Measurements from ENCODE around the gene DTNA. TPM values are rescaled to one million over a fixed set of nuclear protein-coding genes. Genes with fewer than 3 reads are reported as not detected.

DTNA gene
- polyA plus RNA-seq, 1 donor from 2014 or later = 53.9 TPM

DNA sequence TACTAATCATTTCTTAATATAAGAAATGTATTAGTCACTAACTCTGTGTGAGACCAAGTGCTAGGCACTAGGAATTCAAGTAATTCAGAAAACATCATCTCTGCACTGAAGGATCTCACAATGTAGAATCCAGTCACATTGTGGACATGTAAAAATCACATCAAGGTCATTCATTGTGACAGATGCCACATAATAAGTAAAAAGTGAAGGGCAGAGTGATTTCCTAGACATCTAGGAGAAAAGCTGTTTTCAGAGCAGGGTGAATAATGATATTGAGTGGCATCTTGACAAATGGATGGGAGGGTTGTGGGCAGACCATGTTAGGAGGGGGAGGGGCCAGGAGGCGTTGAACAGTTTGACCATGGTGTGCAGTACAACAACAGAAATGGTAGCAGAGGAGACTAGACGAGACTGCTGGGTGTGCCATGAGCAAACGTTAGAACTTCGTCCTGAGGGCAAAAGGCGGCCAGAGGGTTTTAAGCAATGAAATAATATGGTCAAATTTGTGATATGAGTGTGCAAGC, 93.8 kb downstream of the DTNA start:
- Histone ChIP-seq H3K79me2 (replicated peaks; ENCODE audit: insufficient read depth, low read length) (no peaks in the 10 kb centered on the region), H4K20me1 (ENCODE audit: insufficient read depth) (no peaks in the 10 kb centered on the region), H2AFZ (ENCODE audit: low read depth, low read length) (no peak overlapping the region), H3K4me3 (ENCODE audit: low read length) (no peak overlapping the region), H3K4me2 (ENCODE audit: low read length) (no peak overlapping the region), H3K27ac (ENCODE audit: low read length) (no peak overlapping the region), H3K27me3 (ENCODE audit: insufficient read depth, low read depth, low read length) (no peaks in the 10 kb centered on the region), H3K9me3 (ENCODE audit: low read length) (no peaks in the 10 kb centered on the region), H3F3A (ENCODE audit: insufficient read depth, low read length, poor library complexity, severe bottlenecking) (no peaks in the 10 kb centered on the region), H3K9me2 (ENCODE audit: insufficient read depth, low read length) (no peaks in the 10 kb centered on the region), H3K36me3 (ENCODE audit: insufficient read depth, low read length) (no peaks in the 10 kb centered on the region), H3K9ac (ENCODE audit: low read length) (no peak overlapping the region)
- no peak for TF ChIP-seq CTCF (IDR thresholded peaks at IDR 0.05; ENCODE audit: poor library complexity, severe bottlenecking)
- TF ChIP-seq EP300 (conservative IDR thresholded peaks at IDR 0.05; ENCODE audit: poor library complexity, severe bottlenecking) = peak; percentile 95
- TF ChIP-seq MXI1 (conservative IDR thresholded peaks at IDR 0.05; ENCODE audit: poor library complexity, severe bottlenecking) = no peak
- no peak for TF ChIP-seq SMC3 (conservative IDR thresholded peaks at IDR 0.05; ENCODE audit: poor library complexity)
- no peak for TF ChIP-seq TAF1 (IDR thresholded peaks at IDR 0.05; ENCODE audit: low read depth)
- peak; percentile 66 for TF ChIP-seq POLR2AphosphoS5 (IDR thresholded peaks at IDR 0.05)
- TF ChIP-seq RAD21 (conservative IDR thresholded peaks at IDR 0.05) = no peak

- Histone ChIP-seq H3K27me3 (ENCODE audit: insufficient read depth, low read depth, low read length) (no peaks in the 10 kb centered on the region), H3K79me2 (replicated peaks; ENCODE audit: insufficient read depth, low read length) (no peaks in the 10 kb centered on the region), H3K9ac (ENCODE audit: low read length) (no peak overlapping the region), H3K9me3 (ENCODE audit: low read length) (no peaks in the 10 kb centered on the region), H2AFZ (ENCODE audit: low read depth, low read length) (no peak overlapping the region), H3K9me2 (ENCODE audit: insufficient read depth, low read length) (no peaks in the 10 kb centered on the region), H3F3A (ENCODE audit: insufficient read depth, low read length, poor library complexity, severe bottlenecking) (no peaks in the 10 kb centered on the region), H3K4me3 (ENCODE audit: low read length) (no peak overlapping the region), H3K4me2 (ENCODE audit: low read length) (no peak overlapping the region), H3K27ac (ENCODE audit: low read length) (no peak overlapping the region), H3K36me3 (ENCODE audit: insufficient read depth, low read length) (no peaks in the 10 kb centered on the region), H4K20me1 (ENCODE audit: insufficient read depth) (no peaks in the 10 kb centered on the region)
- TF ChIP-seq POLR2AphosphoS5 (IDR thresholded peaks at IDR 0.05) = no peak
- no peak for TF ChIP-seq CTCF (IDR thresholded peaks at IDR 0.05; ENCODE audit: poor library complexity, severe bottlenecking)
- no peak for TF ChIP-seq TAF1 (IDR thresholded peaks at IDR 0.05; ENCODE audit: low read depth)
- TF ChIP-seq EP300 (conservative IDR thresholded peaks at IDR 0.05; ENCODE audit: poor library complexity, severe bottlenecking) = no peak
- TF ChIP-seq SMC3 (conservative IDR thresholded peaks at IDR 0.05; ENCODE audit: poor library complexity) = no peak
- TF ChIP-seq RAD21 (conservative IDR thresholded peaks at IDR 0.05) = no peak
- TF ChIP-seq EZH2 (IDR thresholded peaks at IDR 0.05; ENCODE audit: borderline replicate concordance, insufficient read depth, low read length, poor library complexity, severe bottlenecking) = no peak
- TF ChIP-seq REST (IDR thresholded peaks at IDR 0.05; ENCODE audit: borderline replicate concordance) = no peak
- no peak for TF ChIP-seq MXI1 (conservative IDR thresholded peaks at IDR 0.05; ENCODE audit: poor library complexity, severe bottlenecking)
Measured at GRCh38 chr18:34805103-34805877, 95.2 kb downstream of the DTNA start.
